ENCODE data around the gene VSNL1.
A peak's percentile ranks its signal among the peaks of the same experiment; 100 is the strongest.

VSNL1 gene

DNA sequence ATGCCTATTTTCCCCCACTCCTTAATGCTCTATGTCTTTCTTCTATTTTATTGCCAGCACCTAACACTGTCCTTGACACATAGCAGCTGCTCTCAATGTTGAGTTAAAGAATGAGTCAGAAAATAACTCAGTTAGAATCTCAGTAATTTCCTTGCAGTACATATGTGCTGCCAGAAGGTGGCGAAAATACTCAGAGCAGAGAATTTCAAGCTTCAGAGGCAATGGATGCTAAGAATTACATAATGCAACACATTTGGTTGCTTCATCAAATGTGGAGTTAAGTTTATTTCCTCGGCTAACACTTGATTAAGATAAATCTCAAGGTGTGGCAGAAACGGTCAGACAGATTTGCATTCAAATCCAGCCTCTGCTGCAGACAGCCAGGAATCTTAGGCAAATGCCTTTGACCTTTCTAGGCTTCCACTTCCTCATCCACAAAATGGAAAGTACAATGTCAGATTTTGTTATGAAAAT, 105.6 kb downstream of the VSNL1 start:
- TF ChIP-seq GATA2 (IDR thresholded peaks at IDR 0.05; ENCODE audit: low read depth, low read length) (no peak), GATA3 (IDR thresholded peaks at IDR 0.05; ENCODE audit: low read depth, low read length) (no peak)

DNA sequence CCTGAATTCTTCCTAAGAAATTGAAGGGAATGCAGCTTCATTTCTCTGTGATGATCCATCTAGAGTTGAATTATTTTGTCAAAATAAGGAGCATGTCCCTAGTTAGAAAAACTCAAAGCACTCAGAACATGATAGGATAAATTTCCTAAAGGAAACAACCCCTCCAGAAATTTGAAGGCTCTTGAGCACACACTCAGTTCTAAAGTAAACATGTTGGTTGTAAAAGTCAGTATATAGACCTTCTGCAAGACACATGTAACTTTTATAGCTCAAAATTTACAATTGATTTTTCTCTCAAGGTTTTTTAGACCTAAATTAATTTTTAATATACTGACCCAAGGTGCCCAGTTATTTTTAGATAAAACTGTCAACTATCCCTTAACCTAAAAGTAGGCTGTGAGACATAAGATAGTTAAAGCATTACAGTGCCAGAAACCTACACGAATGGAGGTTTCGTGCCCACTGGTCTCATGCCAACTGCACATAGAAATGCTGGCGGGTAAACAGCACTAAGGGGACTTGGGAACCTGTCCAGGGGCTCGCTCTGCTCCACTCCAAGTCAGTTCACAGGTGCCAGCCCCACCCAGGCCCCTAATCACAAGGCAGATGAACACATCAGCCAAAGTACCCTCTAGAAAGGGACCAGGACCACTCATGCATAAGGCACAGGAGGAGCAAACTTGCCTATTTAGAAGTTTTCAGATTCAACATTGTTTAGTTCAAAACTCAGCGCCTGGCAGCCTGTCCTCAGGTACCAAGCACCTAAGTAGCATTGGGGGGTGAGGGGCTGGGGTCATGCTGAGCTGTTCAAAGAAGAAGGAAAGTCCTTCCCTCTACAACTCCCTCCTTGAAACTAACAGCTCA, 106.6 kb downstream of the VSNL1 start:
- TF ChIP-seq GATA3 (IDR thresholded peaks at IDR 0.05; ENCODE audit: low read depth, low read length) (no peak), GATA2 (IDR thresholded peaks at IDR 0.05; ENCODE audit: low read depth, low read length) (no peak)

DNA sequence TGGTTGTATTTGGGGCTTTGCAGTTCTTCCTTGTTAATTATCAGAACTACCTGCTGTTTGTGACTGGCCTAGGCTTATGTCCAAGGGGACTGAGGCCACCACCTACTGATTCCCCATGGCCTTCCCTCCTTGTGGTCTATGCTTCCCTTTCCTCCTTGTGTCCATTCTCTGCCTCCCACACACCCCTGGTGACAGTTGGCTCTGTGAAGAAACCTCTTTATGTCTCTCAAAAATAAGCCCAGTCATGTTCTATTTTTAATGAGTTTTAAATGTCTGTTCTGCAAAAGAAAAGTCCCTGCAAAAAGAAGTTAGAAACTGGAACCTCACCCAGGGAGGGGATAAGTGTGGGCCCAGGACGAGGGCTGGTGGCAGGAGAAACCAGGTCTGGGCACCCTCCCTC, 108.1 kb downstream of the VSNL1 start:
- TF ChIP-seq GATA2 (IDR thresholded peaks at IDR 0.05; ENCODE audit: low read depth, low read length): no peak
- TF ChIP-seq GATA3 (IDR thresholded peaks at IDR 0.05; ENCODE audit: low read depth, low read length): no peak

DNA sequence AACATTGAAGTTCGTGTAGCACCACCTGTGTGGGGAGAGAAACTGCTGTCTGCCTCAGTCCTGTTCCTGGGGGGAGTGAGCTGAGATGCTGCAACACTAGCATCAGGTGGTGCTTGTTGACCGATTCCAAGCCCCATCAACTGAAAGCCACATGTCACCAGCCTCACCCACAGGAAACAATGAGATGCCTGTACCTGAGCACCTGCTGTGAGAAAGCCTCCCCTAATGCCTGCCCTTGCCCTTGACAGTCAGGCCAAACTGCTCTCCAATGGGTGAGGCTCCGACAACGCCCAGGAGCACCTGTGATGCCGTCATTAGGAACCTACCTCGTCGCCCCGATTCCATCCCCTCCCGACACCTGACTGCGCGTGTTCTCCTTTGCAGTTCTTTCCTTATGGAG, 108.5 kb downstream of the VSNL1 start:
- TF ChIP-seq GATA3 (IDR thresholded peaks at IDR 0.05; ENCODE audit: low read depth, low read length) (no peak), GATA2 (IDR thresholded peaks at IDR 0.05; ENCODE audit: low read depth, low read length) (no peak)

DNA sequence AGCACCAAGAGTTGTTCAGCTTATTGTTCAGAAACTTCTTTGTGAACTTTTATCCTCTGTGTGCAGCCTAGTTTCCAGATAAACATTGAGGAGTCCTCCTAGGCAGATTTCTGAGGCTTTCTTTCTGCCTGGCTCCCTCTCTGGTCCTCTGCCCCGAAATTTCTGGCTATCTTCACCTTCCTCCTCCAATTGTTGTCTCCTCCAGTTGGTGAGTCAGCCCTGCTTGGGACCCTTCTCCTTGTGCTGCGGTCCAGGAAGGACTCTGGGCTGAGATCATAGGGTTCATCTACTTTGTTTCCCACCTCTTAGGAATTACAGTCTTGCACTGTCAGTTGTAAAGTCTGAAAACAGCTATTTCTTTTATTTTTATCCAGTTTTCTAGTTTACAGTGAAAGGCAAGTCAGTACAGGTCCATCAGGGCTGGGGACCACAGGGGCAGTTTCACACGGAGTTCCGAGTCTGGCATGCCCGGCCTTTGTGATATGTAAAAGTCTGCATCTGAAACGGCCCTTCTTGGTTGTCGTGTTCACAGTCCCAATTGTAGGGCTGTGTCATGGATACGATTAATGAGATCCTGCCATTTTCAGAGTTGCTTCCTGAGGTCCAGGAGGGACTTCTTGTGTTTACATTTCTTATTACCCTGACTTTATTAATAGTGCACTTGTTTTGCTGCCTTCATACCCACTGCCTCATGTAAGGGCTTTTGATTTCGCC, 112.3 kb downstream of the VSNL1 start:
- TF ChIP-seq GATA3 (IDR thresholded peaks at IDR 0.05; ENCODE audit: low read depth, low read length) (no peak), GATA2 (IDR thresholded peaks at IDR 0.05; ENCODE audit: low read depth, low read length) (no peak)

DNA sequence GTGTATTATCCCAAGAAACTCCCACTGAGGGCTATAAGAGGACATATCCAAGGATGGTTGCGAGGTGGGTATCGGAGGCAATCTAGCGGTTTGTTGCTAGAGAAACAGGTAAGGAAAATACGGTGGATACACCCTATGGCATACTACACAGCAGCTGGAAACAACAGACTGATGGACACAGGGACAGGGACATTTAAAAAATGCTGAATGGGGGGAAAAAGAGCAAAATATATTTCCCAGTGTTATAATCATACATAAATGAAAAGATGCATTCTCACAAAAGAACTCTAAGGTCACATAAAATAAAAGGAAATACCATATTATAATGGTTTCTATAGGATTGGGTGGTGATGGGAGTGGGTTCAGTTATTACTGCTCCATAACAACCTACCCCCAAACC, 117.3 kb downstream of the VSNL1 start:
- no peak for TF ChIP-seq GATA2 (IDR thresholded peaks at IDR 0.05; ENCODE audit: low read depth, low read length)
- TF ChIP-seq GATA3 (IDR thresholded peaks at IDR 0.05; ENCODE audit: low read depth, low read length): no peak

DNA sequence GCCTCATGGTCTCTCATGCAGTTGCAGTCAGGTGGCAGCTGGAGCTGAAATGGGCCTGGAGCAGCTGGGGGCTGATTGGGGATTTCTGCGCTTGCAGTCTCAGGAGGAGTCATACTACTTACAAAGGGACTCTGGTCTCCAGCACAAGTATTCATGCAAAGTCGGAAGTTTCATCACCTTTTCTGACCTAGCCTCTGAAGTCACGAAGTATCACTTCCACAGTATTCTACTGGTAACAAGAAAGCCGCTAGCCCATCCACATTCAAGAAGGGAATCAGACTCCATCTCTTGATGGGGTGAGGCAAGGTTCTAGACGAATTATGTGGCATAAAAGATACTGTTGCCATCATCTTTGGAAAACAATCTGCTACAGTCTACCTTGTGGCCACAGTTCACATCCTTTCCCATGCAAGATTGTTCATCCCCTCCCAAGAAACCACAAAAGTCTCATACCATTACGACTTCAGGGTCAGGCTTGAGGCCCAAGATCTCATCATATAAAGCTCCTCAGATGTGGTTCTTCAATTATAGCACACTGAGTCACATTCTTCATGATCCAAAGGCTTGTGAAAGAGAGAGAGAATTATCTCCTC, 117.9 kb downstream of the VSNL1 start:
- TF ChIP-seq GATA2 (IDR thresholded peaks at IDR 0.05; ENCODE audit: low read depth, low read length) (no peak), GATA3 (IDR thresholded peaks at IDR 0.05; ENCODE audit: low read depth, low read length) (no peak)

DNA sequence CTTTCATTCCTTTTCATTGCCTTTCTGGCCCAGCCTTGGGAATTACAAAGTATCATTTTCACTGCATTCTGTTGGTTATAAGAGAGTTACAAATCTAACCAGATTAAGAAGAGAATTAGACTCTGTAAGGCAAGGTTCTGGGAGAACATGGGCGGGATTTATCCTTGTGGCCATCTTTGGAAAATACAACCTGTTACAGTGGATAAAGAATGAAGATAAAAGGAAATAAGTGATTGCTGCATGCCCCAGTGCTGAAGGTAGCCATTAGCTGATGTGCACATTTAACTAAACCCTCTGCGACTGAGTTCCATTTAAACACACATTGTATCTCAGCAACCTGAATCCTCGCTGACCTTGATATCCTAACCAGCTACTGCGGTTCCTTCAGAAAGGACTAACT, 119.7 kb downstream of the VSNL1 start:
- no peak for TF ChIP-seq GATA3 (IDR thresholded peaks at IDR 0.05; ENCODE audit: low read depth, low read length)

DNA sequence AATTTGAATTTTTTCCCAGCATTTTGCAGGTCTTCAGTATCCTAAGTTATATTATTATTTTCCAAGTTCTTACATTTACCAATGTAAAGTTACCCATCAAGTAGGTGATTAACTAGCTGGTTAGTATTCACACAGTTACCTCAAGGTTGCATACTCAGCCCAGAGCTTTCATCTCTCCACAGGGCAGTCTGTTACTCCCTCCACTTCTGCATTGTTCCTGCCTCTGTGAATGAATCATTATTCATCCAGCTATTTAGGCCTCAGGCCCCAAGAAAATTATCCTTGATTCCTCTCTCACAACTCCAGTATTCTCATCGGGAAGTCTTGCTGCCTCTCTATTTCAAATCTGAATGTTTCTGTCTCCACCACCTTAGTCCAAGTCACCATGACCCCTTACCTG, 121.0 kb downstream of the VSNL1 start:
- no peak for TF ChIP-seq GATA3 (IDR thresholded peaks at IDR 0.05; ENCODE audit: low read depth, low read length)
- TF ChIP-seq GATA2 (IDR thresholded peaks at IDR 0.05; ENCODE audit: low read depth, low read length): no peak

DNA sequence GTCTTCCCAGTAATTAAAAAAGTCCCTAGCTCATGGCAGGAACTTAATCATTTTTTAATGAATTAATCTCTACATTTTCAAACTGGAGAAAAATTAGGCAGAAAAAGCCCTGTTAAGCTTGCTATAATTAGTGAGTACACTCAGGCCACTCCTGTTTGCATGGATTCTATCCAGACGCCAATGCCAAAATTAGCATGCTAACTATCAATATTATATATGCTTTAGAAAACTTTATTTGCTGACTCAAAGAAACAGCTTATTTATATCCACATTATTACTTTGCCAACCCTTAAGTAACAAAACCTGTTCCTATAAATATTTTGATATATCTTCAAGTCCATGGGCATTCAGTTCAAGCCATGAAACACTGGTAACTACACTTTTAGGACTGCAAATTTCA, 122.2 kb downstream of the VSNL1 start:
- no peak for TF ChIP-seq GATA3 (IDR thresholded peaks at IDR 0.05; ENCODE audit: low read depth, low read length)
- no peak for TF ChIP-seq GATA2 (IDR thresholded peaks at IDR 0.05; ENCODE audit: low read depth, low read length)

DNA sequence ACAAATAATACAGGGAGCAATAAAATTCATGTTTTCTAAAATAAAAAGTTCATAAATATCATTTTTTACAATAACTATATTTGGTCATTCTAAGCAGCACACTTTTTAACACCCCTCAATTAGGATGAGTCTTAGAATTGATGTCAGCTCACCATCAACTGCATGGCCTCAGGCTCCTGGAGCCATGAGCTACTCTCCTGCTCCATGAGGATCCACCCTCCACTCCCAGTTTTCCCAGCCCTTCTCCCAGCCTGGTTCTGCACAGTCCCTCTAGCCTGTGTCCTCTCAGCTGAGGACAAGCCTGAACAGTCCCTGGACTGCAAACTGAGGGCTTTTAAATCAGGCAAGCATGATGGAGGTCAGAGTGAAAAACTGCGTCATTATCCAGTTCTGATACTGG, 124.0 kb downstream of the VSNL1 start:
- TF ChIP-seq GATA3 (IDR thresholded peaks at IDR 0.05; ENCODE audit: low read depth, low read length): no peak
- no peak for TF ChIP-seq GATA2 (IDR thresholded peaks at IDR 0.05; ENCODE audit: low read depth, low read length)

DNA sequence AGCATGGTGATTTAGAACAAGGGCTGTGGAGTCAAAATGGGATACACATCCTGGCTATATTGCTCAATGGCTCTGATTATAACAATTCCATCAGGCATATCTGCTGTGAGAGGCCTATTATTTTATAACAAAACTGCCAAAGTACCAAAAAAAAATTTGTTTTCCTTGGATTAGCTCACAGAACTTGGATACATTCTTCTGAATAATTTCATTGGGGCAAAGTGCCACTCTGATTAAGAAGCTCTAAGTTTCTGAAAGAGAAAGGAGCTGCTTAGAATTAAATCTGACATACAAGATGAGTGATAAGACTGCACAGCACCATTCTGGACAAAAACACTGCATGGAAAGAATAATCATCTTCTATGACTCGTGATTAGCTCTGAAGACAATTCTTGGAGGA, 127.4 kb downstream of the VSNL1 start:
- TF ChIP-seq GATA3 (IDR thresholded peaks at IDR 0.05; ENCODE audit: low read depth, low read length) (no peak), GATA2 (IDR thresholded peaks at IDR 0.05; ENCODE audit: low read depth, low read length) (no peak)

DNA sequence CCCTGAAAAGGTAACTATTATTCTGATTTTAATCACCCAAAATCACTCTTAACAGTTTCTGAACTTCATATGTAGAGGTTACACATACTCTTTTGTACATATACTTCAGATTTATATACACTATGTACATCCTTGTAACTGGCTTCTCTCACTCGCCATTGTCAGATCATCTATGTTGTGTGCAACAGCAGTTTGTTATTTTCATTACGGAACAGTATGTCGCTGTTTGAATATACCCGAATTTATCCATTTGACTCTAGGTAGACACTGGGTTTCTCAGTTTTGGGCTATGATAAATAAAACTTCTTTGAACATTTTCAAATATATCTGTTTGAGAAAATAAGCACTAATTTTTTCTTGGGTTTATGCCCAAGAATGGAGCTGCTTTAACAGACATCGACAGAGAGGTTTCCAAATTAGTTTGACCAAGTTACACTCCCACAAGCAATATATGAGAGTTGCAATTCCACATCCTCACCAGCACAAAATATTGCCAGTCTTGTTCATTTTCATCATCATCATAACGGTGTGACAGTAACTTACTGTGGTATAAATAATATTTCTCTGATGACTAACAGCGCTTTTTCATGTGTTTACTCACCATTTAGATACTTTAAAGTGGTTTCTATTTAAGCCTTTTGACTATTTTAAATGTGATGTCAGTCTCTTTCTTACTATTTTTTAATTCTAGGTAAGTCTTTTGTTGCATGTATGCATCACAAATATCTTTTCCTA, 132.3 kb downstream of the VSNL1 start:
- TF ChIP-seq GATA2 (IDR thresholded peaks at IDR 0.05; ENCODE audit: low read depth, low read length) (no peak), GATA3 (IDR thresholded peaks at IDR 0.05; ENCODE audit: low read depth, low read length) (no peak)

DNA sequence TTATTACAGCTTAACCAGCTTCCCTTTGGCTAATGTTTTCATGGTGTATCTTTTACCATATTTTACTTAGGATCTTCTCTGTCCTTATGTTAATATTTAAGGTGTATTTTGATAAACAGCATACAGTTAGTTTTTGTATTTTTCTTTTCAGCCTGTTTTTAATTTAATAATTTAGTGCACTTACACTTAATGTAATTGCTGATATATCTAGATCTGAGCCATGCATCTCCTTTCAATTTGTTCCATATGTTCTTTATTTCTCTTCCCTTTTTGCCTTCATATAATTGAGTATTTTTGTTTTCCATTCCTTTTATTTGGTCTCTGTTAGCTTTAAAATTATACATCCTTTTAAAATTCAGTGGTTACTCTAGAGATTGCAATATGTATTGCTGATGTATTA, 134.3 kb downstream of the VSNL1 start:
- peak; percentile 71 for TF ChIP-seq GATA3 (IDR thresholded peaks at IDR 0.05; ENCODE audit: low read depth, low read length)
- no peak for TF ChIP-seq GATA2 (IDR thresholded peaks at IDR 0.05; ENCODE audit: low read depth, low read length)

Measured in SH-SY5Y (cell line).